GM18502 (cell line): ENCODE results near the gene BMP10.
A peak's percentile ranks its signal among the peaks of the same experiment; 100 is the strongest.

ENCODE experiments used
- ATAC-seq: cut with Tn5 transposase; IDR thresholded peaks from one replicate; pipeline ENCODE4 v1.9.1; 2021; ENCODE audit warnings: mild to moderate bottlenecking; ENCODE audit not compliant: unreplicated experiment, poor library complexity

Gene BMP10

DNA sequence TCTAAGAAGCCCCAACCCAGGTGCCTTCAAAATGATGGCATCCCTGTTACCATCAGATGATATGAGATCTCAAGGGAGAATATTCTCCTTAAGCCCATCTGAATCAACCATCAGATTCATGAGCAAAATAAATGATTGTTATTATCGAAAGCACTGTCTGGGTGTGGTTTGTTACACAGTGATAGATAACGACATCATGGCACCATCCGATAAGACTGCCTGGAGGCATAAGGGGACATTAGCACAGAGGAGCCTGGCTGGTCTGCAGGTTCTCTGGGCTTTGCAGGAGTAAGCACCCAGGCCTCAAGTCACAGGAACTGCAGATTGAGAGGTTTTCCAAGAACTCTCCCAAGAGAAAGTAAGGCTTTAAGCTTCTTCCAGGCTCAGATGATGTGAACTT lies 15.6 kb downstream of the BMP10 start:
- no peak for ATAC-seq

DNA sequence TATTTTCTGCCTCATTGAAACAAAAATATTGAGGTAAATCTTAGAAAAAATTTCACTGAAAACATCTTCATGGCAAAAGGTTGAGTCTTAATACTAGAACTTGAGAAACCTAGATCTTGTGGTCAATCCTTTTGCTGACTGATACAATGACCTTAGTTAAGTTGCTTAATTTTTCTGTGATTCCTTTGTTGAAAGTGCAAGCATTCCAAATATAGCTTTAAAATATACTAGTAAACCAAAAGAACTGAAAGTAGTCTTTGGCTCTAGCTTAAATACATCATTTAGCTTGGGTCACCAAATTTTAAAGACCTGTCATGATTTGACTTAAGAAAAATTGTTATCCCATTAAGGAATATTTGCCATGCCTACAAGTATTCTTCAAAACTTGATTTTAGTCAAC lies 16.7 kb downstream of the BMP10 start:
- no peak for ATAC-seq

DNA sequence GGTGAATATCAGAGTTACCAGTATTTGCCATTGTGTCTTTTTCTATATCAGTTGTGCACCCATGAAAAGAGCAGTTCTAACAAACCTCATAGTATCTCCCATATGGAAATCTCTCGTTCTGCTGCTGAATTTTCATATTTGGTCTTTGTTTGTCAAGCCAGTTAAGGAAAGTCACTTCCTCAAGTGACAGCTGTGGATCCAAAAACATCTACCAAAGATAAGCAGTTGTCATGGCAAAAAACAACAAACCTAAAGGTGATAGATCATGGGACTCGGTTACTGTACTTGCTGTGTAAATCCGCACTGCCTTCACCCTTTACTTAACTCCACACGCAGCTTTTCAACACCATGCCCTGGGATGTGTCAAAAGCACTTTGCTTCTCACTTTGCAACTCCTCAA lies 17.3 kb downstream of the BMP10 start:
- no peak for ATAC-seq

DNA sequence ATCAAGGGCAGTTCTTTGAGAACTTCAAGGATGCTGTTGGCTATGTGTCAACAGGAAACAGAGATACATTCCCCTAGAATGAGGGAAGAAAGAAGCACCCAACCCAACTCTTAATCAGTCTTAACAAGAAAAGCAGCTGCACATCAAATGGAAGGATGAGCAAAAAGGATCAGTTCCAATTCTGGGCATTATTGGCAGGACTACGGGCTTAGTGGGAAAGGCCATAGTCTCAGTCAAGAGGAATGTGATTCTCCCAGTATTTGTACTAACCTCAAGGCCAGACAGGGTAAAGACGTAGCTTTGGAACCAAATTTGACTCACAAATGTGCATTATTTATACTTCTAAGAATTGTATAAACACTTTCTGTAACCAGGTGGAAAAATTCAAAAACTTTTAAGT lies 18.2 kb downstream of the BMP10 start:
- no peak for ATAC-seq

DNA sequence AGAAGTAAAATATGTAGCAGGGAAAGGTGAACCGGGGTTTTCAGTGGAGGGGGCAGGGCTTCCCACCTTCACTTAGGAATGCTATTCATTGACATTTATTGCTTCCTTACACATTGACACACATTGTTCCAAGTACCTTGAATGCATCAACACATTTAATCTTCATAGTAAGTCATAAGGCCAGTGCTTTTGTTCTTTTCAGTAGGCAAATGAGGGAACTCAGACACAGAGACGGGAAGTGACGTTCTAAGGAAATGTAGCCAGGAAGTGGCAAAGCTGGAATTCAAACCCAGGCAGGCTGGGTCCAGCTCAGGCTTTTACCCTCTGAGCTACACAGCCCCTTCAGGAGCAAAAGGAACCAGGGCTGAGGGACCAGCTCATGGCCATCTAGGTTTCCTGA lies 20.7 kb downstream of the BMP10 start:
- ATAC-seq, result no peak

DNA sequence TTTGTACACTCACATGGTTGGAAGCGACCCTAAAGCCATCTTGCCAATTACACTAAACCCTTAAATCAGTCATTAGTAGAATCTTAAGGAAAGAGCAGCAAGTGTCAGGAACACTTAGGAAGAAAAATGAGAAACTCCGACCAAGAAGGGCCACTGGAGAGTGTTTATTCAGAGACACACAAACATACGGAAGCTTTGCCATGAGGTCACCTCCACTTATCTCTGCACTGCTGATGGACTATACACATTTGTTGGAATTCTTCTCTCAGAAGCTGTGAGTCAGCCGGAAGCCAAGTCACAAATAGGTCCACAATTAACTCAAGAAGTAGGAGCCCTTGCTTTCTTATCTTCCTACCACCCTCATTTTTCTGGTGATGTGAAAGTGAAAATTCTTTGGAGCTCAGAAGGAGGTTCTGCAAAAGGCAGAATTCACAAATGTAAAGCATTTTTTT lies 21.6 kb downstream of the BMP10 start:
- no peak for ATAC-seq

DNA sequence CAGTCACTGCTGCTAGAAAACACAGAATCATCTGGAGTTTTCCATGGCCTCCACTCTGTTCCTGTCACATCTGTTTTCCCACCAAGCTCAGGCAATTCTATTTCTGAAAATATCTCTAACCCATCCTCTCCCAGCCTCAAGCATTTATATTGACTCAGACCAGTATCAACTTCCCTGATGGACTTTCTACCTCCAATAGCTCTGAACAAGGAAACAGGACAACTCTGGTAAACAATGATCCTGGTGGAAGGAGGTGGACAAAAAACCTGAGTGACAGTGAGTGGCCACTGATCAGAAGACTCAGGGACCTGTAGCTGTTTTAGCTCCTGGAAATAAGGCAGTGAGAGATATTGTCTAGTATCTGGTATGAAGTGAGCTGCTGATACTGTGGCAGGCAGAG lies 23.4 kb downstream of the BMP10 start:
- ATAC-seq, result no peak

DNA sequence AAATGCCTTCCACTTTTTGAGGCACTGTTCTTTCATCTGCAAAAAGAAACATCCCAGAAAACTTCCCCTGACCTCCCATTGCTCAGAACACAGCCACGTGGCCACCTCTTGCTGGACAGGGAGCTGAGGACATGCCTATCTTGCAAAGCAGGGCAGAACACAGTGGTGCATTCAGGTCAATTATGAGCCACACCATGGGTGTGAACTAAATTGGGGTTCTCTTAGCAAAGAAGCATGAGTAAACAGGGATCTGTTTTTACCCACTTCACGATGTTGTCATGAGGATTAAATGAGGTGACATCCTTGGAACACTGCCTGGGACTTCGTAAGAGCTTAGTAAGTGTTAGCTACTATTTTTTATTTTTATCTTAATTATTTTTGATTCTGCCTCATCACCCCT lies 25.1 kb downstream of the BMP10 start:
- no peak for ATAC-seq

DNA sequence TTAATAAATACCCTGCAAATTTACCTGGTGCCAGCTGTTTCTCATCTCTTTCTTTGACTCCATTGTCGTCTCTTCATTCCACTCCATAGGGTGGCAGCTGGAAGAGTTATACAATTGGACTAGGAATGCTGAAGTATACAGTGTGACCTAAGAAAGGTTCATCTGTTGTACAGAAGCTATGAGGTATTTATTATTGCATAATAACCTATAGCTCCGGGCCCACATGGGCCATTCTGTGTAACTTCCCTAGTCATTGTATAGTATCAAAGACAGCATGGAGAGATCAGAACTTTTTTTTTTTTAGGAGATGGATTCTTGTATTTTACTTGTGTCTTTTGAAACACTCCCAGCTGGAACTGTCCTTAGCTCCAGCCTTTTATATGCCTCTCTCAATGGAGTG lies 26.2 kb downstream of the BMP10 start:
- no peak for ATAC-seq

DNA sequence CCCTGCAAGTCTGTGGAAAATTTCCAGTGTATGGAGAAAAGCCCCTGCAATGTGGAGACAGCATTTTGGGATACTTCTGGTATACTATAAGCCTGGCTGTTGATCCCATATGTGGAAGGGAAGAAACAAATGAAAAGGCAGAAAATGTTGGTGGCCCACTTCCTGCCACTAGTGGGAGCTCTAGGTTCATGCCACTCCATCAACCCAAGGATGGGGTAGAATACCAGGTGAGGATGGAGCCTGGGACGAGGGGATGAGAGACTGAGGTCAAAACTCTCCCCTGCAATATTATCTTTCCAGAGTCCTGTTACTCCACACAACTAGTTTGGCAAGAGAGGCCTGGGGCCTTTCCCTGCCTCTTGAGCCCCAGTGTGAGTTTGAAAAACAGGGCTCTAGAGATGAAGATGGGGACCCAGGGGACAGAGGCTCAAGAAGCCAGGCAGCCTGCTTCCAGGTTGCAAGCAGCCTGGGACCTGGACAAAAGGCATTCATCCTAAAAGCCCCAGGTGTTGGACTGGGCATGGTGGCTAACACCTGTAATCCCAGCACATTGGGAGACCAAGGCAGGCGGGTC lies 31.9 kb downstream of the BMP10 start:
- no peak for ATAC-seq

DNA sequence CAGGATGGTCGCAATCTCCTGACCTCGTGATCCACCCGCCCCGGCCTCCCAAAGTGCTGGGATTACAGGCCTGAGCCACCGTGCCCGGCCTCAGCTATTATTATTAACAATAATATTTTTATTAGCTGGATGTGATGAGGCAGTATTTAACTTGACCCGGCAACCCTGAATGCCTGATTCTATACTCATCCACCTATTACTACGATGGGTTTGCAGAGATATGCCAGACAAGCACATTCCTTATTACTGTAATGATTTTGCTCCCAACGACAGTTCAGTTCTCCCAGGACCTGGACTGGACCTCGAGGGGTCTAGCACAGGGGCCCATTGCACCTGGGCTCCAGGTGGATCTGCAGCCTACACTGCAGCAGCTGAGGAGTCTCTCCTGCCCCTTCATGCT lies 32.6 kb downstream of the BMP10 start:
- ATAC-seq, result no peak

DNA sequence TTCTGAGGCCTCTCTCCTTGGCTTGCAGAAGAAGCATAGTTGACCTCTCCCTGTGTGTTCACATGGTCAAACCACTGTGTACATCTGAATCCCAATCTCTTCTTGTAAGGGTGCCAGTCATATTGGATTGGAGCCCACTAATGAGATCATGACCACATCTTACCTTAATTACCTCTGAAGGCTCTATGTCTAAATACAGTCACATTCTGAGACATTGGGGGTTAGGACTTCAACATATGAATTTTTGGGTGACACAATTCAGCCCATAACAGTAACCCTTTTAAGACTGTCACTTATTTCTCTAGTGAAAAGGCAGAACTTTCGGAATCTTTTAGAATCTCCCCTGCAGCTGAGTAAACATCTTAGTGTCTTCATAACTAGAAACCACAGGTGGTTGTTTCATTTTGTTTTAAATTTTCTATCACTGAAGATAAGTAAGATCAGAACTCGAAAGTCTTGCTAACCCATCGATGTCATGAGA lies 33.3 kb downstream of the BMP10 start:
- no peak for ATAC-seq

DNA sequence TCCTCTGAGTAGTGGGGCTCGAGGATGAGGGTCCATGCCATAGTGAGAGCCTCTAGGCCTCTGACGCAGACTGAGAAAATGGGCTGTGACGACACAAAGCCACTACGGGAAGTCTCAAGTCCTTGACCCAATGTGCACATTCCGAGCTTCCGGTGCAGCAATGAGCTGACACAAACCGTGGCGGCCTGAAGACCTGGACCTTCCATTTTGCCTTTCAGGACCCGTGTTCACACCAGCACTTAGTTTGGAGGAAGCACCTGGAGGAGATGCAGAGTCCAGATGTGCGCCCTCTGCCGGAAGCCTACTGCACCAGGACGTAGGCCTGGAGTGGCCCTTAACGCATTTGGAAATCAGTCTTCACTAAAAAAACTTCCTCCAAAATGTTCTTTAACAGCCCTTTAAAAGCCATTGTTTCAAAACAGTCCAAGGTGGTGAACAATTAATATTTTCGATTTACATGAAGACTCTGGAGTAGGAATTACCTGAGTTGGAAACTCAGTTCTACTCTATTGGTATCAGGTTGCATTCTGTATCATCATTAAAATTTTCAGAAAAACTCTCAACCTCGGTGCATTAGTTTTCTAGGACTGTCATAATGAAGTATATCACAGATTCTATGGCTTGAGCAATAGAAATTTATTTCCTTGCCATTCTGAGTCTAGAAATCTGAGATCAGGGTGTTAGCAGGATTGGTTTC lies 33.9 kb downstream of the BMP10 start:
- ATAC-seq, result no peak

DNA sequence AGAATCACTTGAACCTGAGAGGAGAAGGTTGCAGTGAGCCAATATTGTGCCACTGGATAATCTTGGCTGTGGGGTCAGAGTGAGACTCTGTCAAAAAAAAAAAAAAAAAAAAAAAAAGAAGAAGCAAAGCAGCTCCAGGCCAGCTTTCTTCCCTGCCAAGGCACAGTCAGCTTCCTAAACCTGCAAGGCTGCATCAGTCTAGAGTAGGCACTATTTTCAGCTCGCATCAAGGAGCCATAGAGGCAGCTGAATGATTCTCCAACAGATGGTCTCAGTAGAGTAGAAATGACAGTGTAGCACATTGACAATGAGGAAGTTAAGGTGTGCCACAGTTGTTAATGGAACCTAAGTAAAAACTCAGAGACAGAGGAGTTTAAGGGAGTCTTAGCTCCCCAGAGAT lies 35.6 kb downstream of the BMP10 start:
- ATAC-seq, result no peak

DNA sequence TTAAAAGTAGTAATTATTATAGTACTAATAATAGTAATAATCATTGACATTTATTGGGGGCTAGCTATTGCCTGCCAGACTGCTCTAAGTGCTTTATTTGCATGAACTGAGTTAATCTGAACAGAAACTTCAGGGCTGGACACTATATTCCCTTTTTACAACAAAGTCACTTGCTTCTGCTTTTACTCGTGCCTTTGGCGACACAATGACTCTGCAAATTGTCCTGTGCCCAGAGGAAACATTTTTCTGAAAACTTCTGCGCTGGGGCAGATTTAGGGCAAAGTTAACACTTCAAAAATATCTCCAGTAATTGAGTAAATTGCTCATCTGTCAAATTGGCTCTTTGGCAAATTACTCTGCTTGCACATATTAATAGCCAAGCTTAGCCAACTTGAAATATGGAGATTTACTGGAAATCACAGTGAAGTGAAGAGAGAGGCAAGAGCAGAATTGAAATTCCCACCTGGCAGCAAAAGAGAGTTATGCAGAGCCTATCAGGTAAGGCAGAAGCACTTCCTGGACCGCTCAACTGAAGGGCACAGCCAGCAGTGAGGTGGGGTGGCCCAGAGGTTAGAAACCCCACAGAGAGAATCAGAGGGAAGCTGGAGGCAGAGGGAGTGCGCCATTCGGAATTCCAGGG lies 36.3 kb downstream of the BMP10 start:
- ATAC-seq, result no peak

DNA sequence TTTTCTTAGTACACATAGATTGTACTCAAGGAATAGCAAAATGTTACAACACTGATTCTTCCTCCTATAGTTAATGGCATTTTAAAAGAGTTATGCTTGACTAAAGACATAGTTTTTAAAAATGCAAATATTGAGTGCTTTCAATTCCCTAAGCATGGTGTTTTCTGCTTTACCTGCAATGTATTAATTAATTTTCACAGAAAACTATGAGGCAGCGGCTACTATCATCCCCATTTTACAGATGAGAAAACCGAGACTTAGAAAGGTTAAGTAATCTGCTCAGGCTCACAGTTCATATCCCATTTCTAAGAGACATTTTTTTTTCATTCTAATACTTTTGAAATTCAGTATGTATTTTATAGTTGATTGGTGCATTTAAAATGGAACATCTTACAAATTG lies 38.0 kb downstream of the BMP10 start:
- no peak for ATAC-seq

DNA sequence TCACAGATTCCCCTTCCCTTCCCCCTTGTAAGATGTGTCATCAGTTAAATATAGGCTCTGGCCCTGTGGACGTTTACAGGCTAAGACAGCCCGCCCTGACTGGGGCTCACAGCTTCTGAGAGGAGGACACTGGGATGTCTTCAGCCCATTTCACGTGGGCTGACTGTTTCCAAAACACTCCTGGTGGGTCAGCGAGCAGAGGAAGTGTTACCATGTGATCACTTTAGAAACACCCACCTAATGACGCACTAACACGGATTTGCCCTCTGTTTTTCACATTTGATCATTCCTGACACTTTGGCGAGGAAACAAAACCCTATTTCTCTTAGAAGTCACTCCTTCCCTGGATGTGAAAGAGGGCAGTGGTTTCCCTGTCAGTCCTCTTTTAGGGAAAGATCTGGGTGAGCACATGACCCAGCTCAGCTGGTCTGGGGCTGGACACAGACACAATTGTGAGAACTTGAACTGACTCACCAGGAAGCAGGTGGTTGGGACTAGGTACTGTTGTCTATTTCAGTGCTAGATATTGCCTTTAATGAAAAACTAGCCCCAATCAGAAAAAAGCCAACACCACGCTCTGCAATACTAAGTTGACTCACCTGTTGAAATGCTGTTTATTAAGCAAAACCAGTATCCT lies 38.8 kb downstream of the BMP10 start:
- peak; percentile 69 for ATAC-seq

DNA sequence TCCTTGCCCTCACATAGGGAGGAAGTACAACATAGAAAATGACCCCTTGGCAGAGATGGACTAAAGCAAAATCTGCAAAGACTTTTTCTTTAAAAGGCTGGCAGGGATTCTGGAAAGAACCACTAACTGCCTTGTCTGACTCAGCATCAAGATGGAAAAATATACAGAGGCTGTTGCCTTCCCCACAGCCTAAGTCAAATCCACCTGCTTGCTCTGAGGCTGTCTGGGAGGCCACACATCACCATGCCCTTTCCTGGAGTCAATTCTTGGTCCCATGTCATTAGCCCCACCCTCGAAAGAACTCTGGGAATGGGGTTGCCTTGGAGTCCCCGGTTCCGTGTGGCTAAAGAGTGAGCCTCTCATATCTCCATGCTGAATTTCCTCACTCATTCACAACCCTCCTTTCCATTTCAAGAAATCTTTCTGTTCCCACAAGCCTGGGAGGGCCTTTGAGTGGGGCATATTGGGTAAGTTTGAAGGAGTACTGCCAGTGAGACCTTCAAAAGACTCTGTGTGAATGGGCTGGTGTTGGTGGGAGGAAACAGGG lies 39.4 kb downstream of the BMP10 start:
- ATAC-seq, result no peak

DNA sequence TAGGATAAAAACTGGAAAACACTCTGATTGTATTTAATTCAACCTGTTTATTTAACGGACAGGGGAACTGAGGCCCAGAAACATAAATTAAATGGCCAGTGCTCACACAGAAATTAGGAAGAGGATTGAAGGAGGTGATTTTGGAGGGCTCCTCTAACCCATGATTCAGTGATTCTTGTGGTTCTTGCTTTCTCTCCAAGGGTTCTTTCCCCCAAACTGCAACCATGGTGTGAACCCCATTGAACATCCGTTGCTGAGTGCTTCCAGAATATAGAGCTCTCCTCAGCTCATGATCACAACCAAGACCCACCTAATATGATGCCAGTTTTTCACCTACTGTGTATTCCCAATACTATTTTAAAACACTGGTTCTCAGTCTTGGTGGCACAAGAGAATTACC lies 41.4 kb downstream of the BMP10 start:
- no peak for ATAC-seq

DNA sequence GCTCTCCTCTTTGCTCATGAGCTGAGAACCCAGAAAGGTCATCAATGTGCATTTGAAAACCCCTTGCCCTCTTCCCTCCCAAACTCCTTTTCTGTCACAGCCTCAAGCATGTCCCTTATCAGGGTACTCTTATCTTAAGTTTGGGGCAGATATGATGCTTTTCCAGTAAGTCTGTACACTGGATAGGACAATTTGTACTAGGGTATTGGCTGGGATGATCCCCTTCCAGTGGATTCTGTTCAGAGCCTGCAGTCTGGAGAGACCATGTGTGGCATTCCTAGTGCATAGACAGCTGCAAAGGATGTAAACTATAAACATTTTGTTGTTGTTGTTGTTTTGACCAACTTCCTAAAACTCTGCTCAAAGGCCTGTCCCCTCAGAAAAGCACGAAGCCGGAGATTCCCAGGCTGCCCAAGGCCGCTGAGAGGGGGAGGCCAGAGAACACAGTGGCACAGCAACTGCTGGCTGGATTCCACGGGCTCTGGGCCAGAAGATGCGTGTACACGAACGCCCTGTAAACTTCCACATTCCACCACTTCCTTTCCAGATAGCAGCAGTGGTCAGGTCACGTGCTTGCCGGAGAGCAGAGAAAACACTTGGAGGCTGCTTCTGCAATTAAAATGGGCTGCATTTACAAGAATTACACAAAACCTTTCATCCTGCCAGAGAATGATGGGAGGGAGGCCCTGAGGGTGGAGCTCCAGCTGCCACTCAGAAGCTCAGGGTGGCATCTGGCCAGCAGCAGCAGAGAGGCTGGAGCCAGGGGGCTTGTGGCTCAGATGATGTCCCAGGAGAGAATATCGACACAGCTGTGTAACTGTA lies 42.1 kb downstream of the BMP10 start:
- ATAC-seq, result no peak
